Embryonic facial prominence (tissue), 1 donor: ENCODE results near the gene ABL2.
"Not testable (repeated sequence)": the region's sequence is repeated elsewhere in the genome, so short reads cannot be mapped to it uniquely, and the experiment has no call there.

Experiments
- DNase-seq: peaks from one replicate; pipeline ENCODE4 v3.0.0-alpha.2; 2016; ENCODE audit errors: extremely low spot score

Gene ABL2

GRCh38 chr1:179217943-179218507 is 11.5 kb downstream of the ABL2 start:
- no peak for DNase-seq

- not testable (repeated sequence) for DNase-seq
These were observed 16.2 kb downstream of the ABL2 start for GRCh38 chr1:179213317-179213716.

GRCh38 chr1:179208681-179209477 is 20.6 kb downstream of the ABL2 start:
- no peak for DNase-seq

- no peak for DNase-seq
These were observed 22.7 kb downstream of the ABL2 start for GRCh38 chr1:179206812-179207211.

GRCh38 chr1:179205284-179205683 is 24.2 kb downstream of the ABL2 start:
- DNase-seq = no peak

- DNase-seq = no peak
These were observed 27.3 kb downstream of the ABL2 start for GRCh38 chr1:179202161-179202560.

- DNase-seq = no peak
These were observed 28.9 kb downstream of the ABL2 start for GRCh38 chr1:179200586-179200985.

GRCh38 chr1:179197690-179198297 is 31.7 kb downstream of the ABL2 start:
- DNase-seq = no peak

- DNase-seq = not testable (repeated sequence)
These were observed 33.6 kb downstream of the ABL2 start for GRCh38 chr1:179195857-179196256.

- DNase-seq = no peak
These were observed 34.1 kb downstream of the ABL2 start for GRCh38 chr1:179195376-179195775.

GRCh38 chr1:179194068-179194537 is 35.4 kb downstream of the ABL2 start:
- no peak for DNase-seq

GRCh38 chr1:179190861-179191260 is 38.6 kb downstream of the ABL2 start:
- no peak for DNase-seq

GRCh38 chr1:179187735-179188471 is 41.6 kb downstream of the ABL2 start:
- DNase-seq = no peak

GRCh38 chr1:179187043-179187442 is 42.4 kb downstream of the ABL2 start:
- DNase-seq = no peak

GRCh38 chr1:179184403-179184802 is 45.1 kb downstream of the ABL2 start:
- DNase-seq = no peak

GRCh38 chr1:179183857-179184256 is 45.6 kb downstream of the ABL2 start:
- DNase-seq = no peak

- no peak for DNase-seq
These were observed 50.5 kb downstream of the ABL2 start for GRCh38 chr1:179178950-179179349.

- no peak for DNase-seq
These were observed 51.3 kb downstream of the ABL2 start for GRCh38 chr1:179178183-179178582.

GRCh38 chr1:179177615-179178014 is 51.9 kb downstream of the ABL2 start:
- DNase-seq = no peak

GRCh38 chr1:179177182-179177581 is 52.3 kb downstream of the ABL2 start:
- DNase-seq = no peak

- DNase-seq = no peak
These were observed 54.3 kb downstream of the ABL2 start for GRCh38 chr1:179175011-179175841.

GRCh38 chr1:179170468-179170770 is 59.1 kb downstream of the ABL2 start:
- DNase-seq = not testable (repeated sequence)
